H9 (cell line): ENCODE data around the gene CHSY1. TPM values are rescaled to one million over a fixed set of nuclear protein-coding genes. Genes with fewer than 3 reads are reported as not detected.
A peak's percentile ranks its signal among the peaks of the same experiment; 100 is the strongest.

Experiments used
- DNase-seq: peaks from one replicate; pipeline ENCODE4 v3.0.0-alpha.2; 2017
- H2AFZ ChIP-seq: one replicate; pipeline ENCODE4 v1.6.1; 2013; ENCODE audit warnings: mild to moderate bottlenecking, low read length, control low read depth, moderate library complexity
- H2AK5ac ChIP-seq: 2 replicates; pipeline ENCODE4 v1.6.1; 2013; ENCODE audit warnings: low read length, control low read depth, mixed read lengths; ENCODE audit not compliant: insufficient read length
- H2BK120ac ChIP-seq: one replicate; pipeline ENCODE4 v1.6.1; 2013; ENCODE audit warnings: low read depth, mild to moderate bottlenecking, low read length, control low read depth, inconsistent platforms; ENCODE audit not compliant: poor library complexity, severe bottlenecking
- H2BK12ac ChIP-seq: 2 replicates; pipeline ENCODE4 v1.6.1; 2013; ENCODE audit warnings: low read length, control low read depth, mixed read lengths, low read depth; ENCODE audit not compliant: insufficient read length
- H2BK15ac ChIP-seq: 2 replicates; pipeline ENCODE4 v1.6.1; 2013; ENCODE audit warnings: low read depth, low read length, control low read depth
- H2BK20ac ChIP-seq: one replicate; pipeline ENCODE4 v1.6.1; 2013; ENCODE audit warnings: low read depth, mild to moderate bottlenecking, low read length, control low read depth, inconsistent platforms; ENCODE audit not compliant: poor library complexity, severe bottlenecking
- H2BK5ac ChIP-seq: 2 replicates; pipeline ENCODE4 v1.6.1; 2013; ENCODE audit warnings: low read length, control low read depth, mixed read lengths; ENCODE audit not compliant: insufficient read length
- H3K14ac ChIP-seq: 2 replicates; pipeline ENCODE4 v1.6.1; 2013; ENCODE audit warnings: low read length, control low read depth; ENCODE audit not compliant: insufficient read depth
- H3K18ac ChIP-seq: 2 replicates; pipeline ENCODE4 v1.6.1; 2013; ENCODE audit warnings: low read depth, mild to moderate bottlenecking, mixed read lengths, low read length, control low read depth; ENCODE audit not compliant: insufficient read length
- H3K23ac ChIP-seq: 2 replicates; pipeline ENCODE4 v1.6.1; 2013; ENCODE audit warnings: low read length, control low read depth, mixed read lengths, low read depth; ENCODE audit not compliant: insufficient read length
- H3K23me2 ChIP-seq: 2 replicates; pipeline ENCODE4 v1.6.1; 2013; ENCODE audit warnings: low read depth, mild to moderate bottlenecking, mixed read lengths, low read length, control low read depth; ENCODE audit not compliant: insufficient read length, poor library complexity, severe bottlenecking
- H3K27ac ChIP-seq: 2 replicates; pipeline ENCODE4 v1.5.1; 2013; ENCODE audit warnings: low read length, control low read depth, mixed read lengths, low read depth; ENCODE audit not compliant: insufficient read length
- H3K27me3 ChIP-seq: 2 replicates; pipeline ENCODE4 v1.6.1; 2013; ENCODE audit warnings: low read length, control low read depth, inconsistent platforms; ENCODE audit not compliant: insufficient read depth
- H3K4ac ChIP-seq: 2 replicates; pipeline ENCODE4 v1.6.1; 2013; ENCODE audit warnings: low read depth, mild to moderate bottlenecking, control low read depth, inconsistent platforms, low read length, moderate library complexity
- H3K4me1 ChIP-seq: 2 replicates; pipeline ENCODE4 v1.6.1; 2013; ENCODE audit warnings: low read length, control low read depth, inconsistent platforms; ENCODE audit not compliant: insufficient read depth
- H3K4me2 ChIP-seq: 2 replicates; pipeline ENCODE4 v1.6.1; 2013; ENCODE audit warnings: low read length, control low read depth, mixed read lengths; ENCODE audit not compliant: insufficient read length, insufficient read depth
- H3K56ac ChIP-seq: 2 replicates; pipeline ENCODE4 v1.6.1; 2013; ENCODE audit warnings: low read depth, mild to moderate bottlenecking, mixed read lengths, low read length, control low read depth; ENCODE audit not compliant: insufficient read length
- H3K79me1 ChIP-seq: 2 replicates; pipeline ENCODE4 v1.6.1; 2013; ENCODE audit warnings: low read depth, mild to moderate bottlenecking, moderate library complexity, low read length, control low read depth, inconsistent platforms; ENCODE audit not compliant: insufficient read depth, poor library complexity, severe bottlenecking
- H3K79me2 ChIP-seq: 2 replicates; pipeline ENCODE4 v1.6.1; 2013; ENCODE audit warnings: low read length, control low read depth, inconsistent platforms; ENCODE audit not compliant: insufficient read depth
- H3K9ac ChIP-seq: 2 replicates; pipeline ENCODE4 v1.6.1; 2013; ENCODE audit warnings: low read length, control low read depth, mixed read lengths; ENCODE audit not compliant: insufficient read length; ENCODE audit errors: extremely low read depth
- H3K9me3 ChIP-seq: one replicate; pipeline ENCODE4 v1.6.1; 2013; ENCODE audit warnings: low read depth, low read length, inconsistent platforms; ENCODE audit not compliant: control insufficient read depth
- H3T11ph ChIP-seq: one replicate; pipeline ENCODE4 v1.6.1; 2013; ENCODE audit warnings: mild to moderate bottlenecking, low read length, control low read depth, inconsistent platforms
- H4K20me1 ChIP-seq: one replicate; pipeline ENCODE4 v1.6.1; 2013; ENCODE audit not compliant: control insufficient read depth, insufficient read length, insufficient read depth
- H4K5ac ChIP-seq: 2 replicates; pipeline ENCODE4 v1.6.1; 2013; ENCODE audit warnings: low read depth, mild to moderate bottlenecking, mixed read lengths, low read length, control low read depth; ENCODE audit not compliant: insufficient read length
- H4K8ac ChIP-seq: replicated peaks from 2 replicates; pipeline ENCODE4 v1.6.1; 2013; ENCODE audit warnings: low read length, control low read depth, mixed read lengths, low read depth; ENCODE audit not compliant: insufficient read length
- H4K91ac ChIP-seq: 2 replicates; pipeline ENCODE4 v1.6.1; 2013; ENCODE audit warnings: low read depth, mild to moderate bottlenecking, moderate library complexity, mixed read lengths, low read length, control low read depth; ENCODE audit not compliant: insufficient read length
- H3K27ac Mint-ChIP-seq, 3 experiments: 2 replicates in 2 of 3; 3 replicates in 1 of 3; pipeline ENCODE4 v1.8.0; 2020 to 2021; ENCODE audit warnings: mixed read lengths in 3 of 3, mild to moderate bottlenecking in 1 of 3, moderate library complexity in 1 of 3
- H3K27me3 Mint-ChIP-seq: 2 replicates; pipeline ENCODE4 v1.8.0; 2021; ENCODE audit warnings: low read depth, mild to moderate bottlenecking, moderate library complexity, mixed read lengths
- H3K36me3 Mint-ChIP-seq, 3 experiments: 2 replicates in 2 of 3; 3 replicates in 1 of 3; pipeline ENCODE4 v1.8.0; 2020 to 2021; ENCODE audit warnings: low read depth in 3 of 3, mixed read lengths in 3 of 3; ENCODE audit not compliant: insufficient read depth in 1 of 3
- H3K4me1 Mint-ChIP-seq, 2 experiments: 2 replicates each; pipeline ENCODE4 v1.8.0; 2020; ENCODE audit warnings: mixed read lengths in 2 of 2
- H3K4me3 Mint-ChIP-seq, 2 experiments: 2 replicates in 1 of 2; 3 replicates in 1 of 2; pipeline ENCODE4 v1.8.0; 2020 to 2021; ENCODE audit warnings: mild to moderate bottlenecking in 2 of 2, mixed read lengths in 2 of 2, moderate library complexity in 1 of 2
- H3K9me3 Mint-ChIP-seq, 2 experiments: 2 replicates in 1 of 2; 3 replicates in 1 of 2; pipeline ENCODE4 v1.8.0; 2020; ENCODE audit warnings: mild to moderate bottlenecking in 2 of 2, mixed read lengths in 2 of 2, moderate library complexity in 1 of 2
- WGBS: extraction: QIAGEN DNeasy Blood & Tissue Kit; methylation state at CpG from one replicate; pipeline ENCODE4 v1.1.7; 2013; ENCODE audit warnings: missing lambda C conversion rate, low lambda C conversion rate, mixed read lengths; ENCODE audit not compliant: insufficient read length; ENCODE audit errors: extremely low coverage; 5-methylcytosine and 5-hydroxymethylcytosine counted together
- total RNA-seq: library from RNA; stranded (reverse); gene quantifications from 2 replicates; pipeline ENCODE4 v1.2.1, GENCODE V29; 2021
- TF ChIP-seq, protein P1 (sequence below): fragments of 200-600 bp; sonication (generic); conservative IDR thresholded peaks from 3 replicates; pipeline ENCODE4 v1.8.0; 2021; ENCODE audit warnings: antibody characterized with exemption, mild to moderate bottlenecking

CHSY1 gene
- total RNA-seq, 1 experiment from 2014 or later, result 68.3 TPM

DNA sequence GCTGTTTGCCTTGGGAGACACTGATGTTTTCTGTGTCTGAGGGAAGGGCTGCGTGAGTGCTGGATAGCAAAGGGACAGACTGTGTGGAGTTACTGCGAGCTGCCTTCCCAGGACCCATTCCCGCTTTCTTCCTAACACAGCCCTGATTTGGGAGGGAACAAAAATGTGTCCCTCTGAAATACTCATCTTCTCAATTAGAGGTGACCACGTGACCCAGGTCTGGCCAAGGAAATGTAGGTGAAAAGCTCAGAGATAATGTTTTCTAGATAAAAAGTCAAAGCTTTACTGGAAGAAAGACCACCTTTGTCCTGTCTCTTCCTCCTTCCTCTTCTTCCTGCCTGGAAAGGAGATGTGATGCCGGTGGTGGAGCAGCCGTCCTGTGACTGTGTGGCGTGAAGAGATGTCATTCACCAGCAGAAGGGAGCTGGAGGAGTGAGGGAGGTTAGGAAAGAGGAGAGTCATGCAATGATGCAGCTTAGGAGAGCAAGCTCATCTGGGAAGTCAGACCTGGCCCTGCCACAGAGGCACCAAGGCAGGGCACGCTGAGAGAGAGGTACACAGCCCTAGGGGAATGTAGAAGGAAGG lies 105.6 kb downstream of the CHSY1 start:
- DNase-seq, result no peak
- H3K23me2 ChIP-seq, result no peaks in the 10 kb centered on the region
- no peak overlapping the region for H3K9ac ChIP-seq
- H3K56ac ChIP-seq, result no peak overlapping the region
- H2BK15ac ChIP-seq, result no peak overlapping the region
- no peak overlapping the region for H3K18ac ChIP-seq
- H4K91ac ChIP-seq, result no peak overlapping the region
- H3K9me3 Mint-ChIP-seq, result no peaks in the 10 kb centered on the region
- H2BK20ac ChIP-seq, result no peak overlapping the region
- H2AFZ ChIP-seq, result no peak overlapping the region
- peaks cover 0 to 1% of the 10 kb centered on the region in 2 experiments; a peak in 2 of 4 replicates for H3K4me1 Mint-ChIP-seq
- H3K4me2 ChIP-seq, result no peak overlapping the region
- H3K4me1 ChIP-seq, result no peaks in the 10 kb centered on the region
- no peaks in the 10 kb centered on the region for H3K27me3 ChIP-seq
- no peak overlapping the region for H3K27ac ChIP-seq
- no peak overlapping the region for H2BK120ac ChIP-seq
- no peak overlapping the region for H3T11ph ChIP-seq
- no peak overlapping the region for H3K4ac ChIP-seq
- no peaks in the 10 kb centered on the region for H3K79me1 ChIP-seq
- H3K4me3 Mint-ChIP-seq, result no peak overlapping the region
- H3K14ac ChIP-seq, result no peak overlapping the region
- H3K27me3 Mint-ChIP-seq, result peaks cover 3% of the 10 kb centered on the region
- H2BK12ac ChIP-seq, result no peak overlapping the region
- no peaks in the 10 kb centered on the region for H3K79me2 ChIP-seq
- no peaks in the 10 kb centered on the region for H4K20me1 ChIP-seq
- no peak overlapping the region for H2AK5ac ChIP-seq
- no peak overlapping the region for H4K8ac ChIP-seq
- no peaks in the 10 kb centered on the region for H3K9me3 ChIP-seq
- TF ChIP-seq, protein P1, sequence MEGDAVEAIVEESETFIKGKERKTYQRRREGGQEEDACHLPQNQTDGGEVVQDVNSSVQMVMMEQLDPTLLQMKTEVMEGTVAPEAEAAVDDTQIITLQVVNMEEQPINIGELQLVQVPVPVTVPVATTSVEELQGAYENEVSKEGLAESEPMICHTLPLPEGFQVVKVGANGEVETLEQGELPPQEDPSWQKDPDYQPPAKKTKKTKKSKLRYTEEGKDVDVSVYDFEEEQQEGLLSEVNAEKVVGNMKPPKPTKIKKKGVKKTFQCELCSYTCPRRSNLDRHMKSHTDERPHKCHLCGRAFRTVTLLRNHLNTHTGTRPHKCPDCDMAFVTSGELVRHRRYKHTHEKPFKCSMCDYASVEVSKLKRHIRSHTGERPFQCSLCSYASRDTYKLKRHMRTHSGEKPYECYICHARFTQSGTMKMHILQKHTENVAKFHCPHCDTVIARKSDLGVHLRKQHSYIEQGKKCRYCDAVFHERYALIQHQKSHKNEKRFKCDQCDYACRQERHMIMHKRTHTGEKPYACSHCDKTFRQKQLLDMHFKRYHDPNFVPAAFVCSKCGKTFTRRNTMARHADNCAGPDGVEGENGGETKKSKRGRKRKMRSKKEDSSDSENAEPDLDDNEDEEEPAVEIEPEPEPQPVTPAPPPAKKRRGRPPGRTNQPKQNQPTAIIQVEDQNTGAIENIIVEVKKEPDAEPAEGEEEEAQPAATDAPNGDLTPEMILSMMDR, result no peak
- H2BK5ac ChIP-seq, result no peak overlapping the region
- H3K36me3 Mint-ChIP-seq, result no peaks in the 10 kb centered on the region
- H3K23ac ChIP-seq, result no peak overlapping the region
- H3K27ac Mint-ChIP-seq, result peak overlapping the region in 2 of 3 experiments; percentile 71 to 72; a peak in 4 of 7 replicates
- no peak overlapping the region for H4K5ac ChIP-seq
- WGBS, result no CpG with 5 or more reads among the region's 8 CpGs
